Fibroblast of villous mesenchyme (primary cell): Measurements from ENCODE around the gene KCNK10. TPM values are rescaled to one million over a fixed set of nuclear protein-coding genes. Genes with fewer than 3 reads are reported as not detected.

Experiments
- DNase-seq: peaks from one replicate; pipeline ENCODE4 v3.0.0-alpha.2; 2010; ENCODE audit warnings: low read depth
- H3K4me3 ChIP-seq: 2 replicates; pipeline ENCODE4 v1.5.1; 2011; ENCODE audit warnings: low read depth, mild to moderate bottlenecking, low read length
- total RNA-seq: library from RNA; depleted of rRNA; stranded (reverse); fragments of >200 nt; gene quantifications from 2 replicates; pipeline ENCODE4 v1.2.3, GENCODE V29; 2012
- TF ChIP-seq, protein P1 (sequence below): IDR thresholded peaks from 2 replicates; pipeline ENCODE4 v1.5.1; 2012; ENCODE audit warnings: low read depth, mild to moderate bottlenecking, low read length; ENCODE audit not compliant: insufficient read depth

KCNK10 gene
- total RNA-seq, 1 donor = not detected

DNA sequence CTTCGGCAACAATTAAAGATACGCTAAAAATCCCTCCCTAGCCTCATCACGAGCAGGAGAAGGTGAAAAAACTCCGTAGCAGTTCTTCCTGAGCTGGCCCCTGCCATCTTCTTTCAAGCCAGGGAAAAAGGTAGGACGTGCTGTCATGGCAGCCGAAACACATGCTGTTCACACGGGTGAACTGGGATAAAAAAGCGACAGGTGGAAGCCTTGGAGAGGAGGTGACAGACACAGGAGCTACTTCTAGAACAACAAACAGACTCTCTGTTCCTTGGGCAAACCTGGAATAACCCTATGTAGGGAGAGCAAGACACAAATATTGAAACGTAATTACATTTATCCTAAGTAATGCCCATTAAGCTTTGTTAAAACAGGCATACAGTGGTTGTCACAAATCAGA is 81.3 kb downstream of the KCNK10 start:
- no peak for DNase-seq
- H3K4me3 ChIP-seq = no peak overlapping the region
- TF ChIP-seq, protein P1, sequence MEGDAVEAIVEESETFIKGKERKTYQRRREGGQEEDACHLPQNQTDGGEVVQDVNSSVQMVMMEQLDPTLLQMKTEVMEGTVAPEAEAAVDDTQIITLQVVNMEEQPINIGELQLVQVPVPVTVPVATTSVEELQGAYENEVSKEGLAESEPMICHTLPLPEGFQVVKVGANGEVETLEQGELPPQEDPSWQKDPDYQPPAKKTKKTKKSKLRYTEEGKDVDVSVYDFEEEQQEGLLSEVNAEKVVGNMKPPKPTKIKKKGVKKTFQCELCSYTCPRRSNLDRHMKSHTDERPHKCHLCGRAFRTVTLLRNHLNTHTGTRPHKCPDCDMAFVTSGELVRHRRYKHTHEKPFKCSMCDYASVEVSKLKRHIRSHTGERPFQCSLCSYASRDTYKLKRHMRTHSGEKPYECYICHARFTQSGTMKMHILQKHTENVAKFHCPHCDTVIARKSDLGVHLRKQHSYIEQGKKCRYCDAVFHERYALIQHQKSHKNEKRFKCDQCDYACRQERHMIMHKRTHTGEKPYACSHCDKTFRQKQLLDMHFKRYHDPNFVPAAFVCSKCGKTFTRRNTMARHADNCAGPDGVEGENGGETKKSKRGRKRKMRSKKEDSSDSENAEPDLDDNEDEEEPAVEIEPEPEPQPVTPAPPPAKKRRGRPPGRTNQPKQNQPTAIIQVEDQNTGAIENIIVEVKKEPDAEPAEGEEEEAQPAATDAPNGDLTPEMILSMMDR = no peak

DNA sequence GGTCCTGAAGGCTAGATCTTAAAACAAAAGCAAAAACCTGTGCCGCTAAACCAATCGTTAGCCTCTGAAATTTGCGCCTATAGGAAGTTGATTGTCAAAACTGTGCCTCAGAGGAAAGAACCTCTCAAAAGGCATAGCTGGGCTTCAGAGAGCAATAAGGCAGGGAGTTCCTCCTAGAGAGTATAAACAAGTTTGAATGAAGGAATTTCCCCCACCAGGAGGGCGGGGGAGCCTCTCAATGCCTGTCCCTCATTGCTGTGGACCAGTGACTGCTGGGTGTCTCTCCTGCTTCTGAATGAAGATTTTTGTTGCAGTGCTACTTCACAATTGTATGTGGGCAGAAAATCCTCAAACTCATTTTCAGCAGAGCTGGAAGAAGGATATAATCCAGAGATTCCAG is 88.6 kb downstream of the KCNK10 start:
- no peak for DNase-seq
- H3K4me3 ChIP-seq = no peak overlapping the region
- TF ChIP-seq, protein P1 = no peak

DNA sequence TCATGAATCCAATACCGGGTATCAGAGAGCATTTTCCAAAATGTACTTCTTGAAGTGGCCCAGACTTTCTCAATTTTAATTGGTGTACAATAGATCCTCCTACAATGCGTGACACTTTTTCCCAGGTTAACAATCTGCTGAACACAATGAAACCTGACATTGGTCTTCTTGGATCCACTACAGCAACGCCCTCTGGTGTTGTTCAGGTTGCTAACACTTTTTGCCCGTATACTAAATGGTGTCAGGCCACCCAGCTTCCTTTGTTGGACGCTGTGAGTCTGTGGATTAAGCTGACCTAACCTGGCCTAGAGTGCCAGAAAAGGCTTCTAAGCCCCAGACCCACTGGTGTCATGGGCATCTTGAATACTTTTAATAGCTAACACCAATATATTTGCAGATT is 89.2 kb downstream of the KCNK10 start:
- TF ChIP-seq, protein P1 = no peak
- DNase-seq = no peak
- no peak overlapping the region for H3K4me3 ChIP-seq

DNA sequence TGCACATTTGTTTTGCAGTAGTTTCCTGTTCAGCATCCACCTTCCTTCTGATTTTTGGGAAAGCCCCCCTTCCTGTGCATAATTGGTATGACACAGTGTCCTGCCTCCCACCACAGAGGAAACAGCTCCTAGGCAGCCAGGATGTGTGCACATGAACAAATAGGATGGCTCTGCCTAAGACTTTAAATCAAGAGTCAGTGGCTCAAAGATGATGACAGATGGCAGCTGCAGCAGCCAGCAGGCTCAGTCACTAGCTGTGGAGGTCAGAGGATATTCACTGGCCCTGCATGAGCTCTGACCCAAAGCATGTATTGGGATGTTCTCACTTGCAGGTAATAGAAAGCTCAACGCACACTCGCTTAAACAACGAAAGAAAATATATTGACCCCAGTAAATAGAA is 90.3 kb downstream of the KCNK10 start:
- no peak overlapping the region for H3K4me3 ChIP-seq
- DNase-seq = no peak
- TF ChIP-seq, protein P1 = no peak

DNA sequence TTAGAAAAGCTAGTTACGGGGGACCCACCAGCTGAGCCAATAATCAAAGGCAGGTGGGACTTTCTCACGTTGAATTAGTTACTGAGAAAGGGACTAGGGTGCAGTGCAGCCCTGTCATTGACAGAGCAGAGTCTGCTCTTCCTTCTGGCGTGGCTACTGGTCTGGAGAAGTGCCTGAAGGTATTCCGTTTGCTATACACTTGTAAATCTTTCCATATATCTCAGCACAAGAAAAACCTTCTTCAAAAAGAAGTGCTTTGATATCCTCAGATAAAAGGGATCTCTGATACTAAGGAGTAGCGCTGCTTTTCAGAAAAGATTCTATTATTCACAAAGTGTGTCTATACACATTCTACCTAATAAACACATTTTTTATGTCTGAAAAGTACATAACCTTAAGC is 91.5 kb downstream of the KCNK10 start:
- no peak overlapping the region for H3K4me3 ChIP-seq
- TF ChIP-seq, protein P1 = no peak
- no peak for DNase-seq

DNA sequence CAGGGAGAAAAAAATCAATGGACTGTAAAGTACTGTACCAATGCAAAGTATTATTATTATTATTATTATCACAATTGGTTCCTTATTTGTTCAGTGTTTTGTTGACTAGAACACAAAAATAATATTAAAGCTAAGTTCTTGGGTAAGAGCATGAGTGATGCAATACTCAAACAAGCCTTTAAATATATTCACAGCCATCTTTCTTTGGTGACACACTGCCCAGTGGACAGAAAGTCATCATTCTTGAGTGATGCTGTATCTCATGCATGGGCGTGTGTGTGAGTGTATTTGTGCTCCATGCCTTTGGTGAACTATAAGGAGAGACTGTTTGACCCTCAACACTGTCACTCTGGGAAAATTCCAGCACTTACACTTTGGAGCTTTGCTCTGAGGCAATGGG is 93.6 kb downstream of the KCNK10 start:
- no peak for DNase-seq
- TF ChIP-seq, protein P1 = no peak
- no peak overlapping the region for H3K4me3 ChIP-seq

DNA sequence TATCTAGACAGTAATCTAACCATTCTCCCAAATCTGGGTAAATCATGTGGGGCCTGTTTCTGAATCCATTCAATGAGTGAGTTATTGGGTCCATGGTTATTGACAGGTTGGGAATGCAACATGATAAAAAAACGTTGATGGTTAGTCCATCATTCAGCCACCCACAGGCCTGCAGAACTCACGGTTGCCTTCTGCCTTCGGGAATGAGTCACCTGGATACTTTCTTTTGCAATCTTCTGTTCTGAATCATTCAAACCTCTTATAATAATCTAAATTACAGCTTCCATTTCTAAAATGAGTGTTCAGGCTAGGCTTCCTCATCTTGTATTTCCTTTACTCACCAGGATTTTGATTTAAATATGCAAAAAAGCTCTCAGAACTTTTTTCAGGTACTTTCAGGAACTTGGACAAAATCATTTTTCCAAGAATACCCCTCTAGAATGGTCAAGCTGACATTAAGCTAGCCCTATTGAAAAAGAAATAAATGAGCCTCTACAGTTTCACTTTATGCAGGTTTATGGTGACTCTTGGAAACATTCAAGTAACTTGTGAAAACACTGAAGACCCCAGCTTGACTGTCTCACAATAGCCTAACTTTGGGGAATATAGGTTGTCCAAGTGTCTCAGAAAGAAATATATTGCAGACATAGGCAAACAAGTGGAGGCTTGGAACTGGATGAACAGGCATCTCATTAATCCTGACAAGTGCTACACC is 94.4 kb downstream of the KCNK10 start:
- no peak for DNase-seq
- TF ChIP-seq, protein P1 = no peak
- no peak overlapping the region for H3K4me3 ChIP-seq
